Measurements from ENCODE around the gene HK1.
"Not testable (repeated sequence)": the region's sequence is repeated elsewhere in the genome, so short reads cannot be mapped to it uniquely, and the experiment has no call there.

HK1 gene

GRCh38 chr10:69325637-69326523, 47.6 kb downstream of the HK1 start:
- in situ Hi-C loops (cut with HindIII; ENCODE audit: low sequenced_read_pairs): not testable (repeated sequence)

GRCh38 chr10:69326692-69327091, 48.4 kb downstream of the HK1 start:
- in situ Hi-C loops (cut with HindIII; ENCODE audit: low sequenced_read_pairs): no loop called here

GRCh38 chr10:69327463-69328379, 49.4 kb downstream of the HK1 start:
- in situ Hi-C loops (cut with HindIII; ENCODE audit: low sequenced_read_pairs): no loop called here

- in situ Hi-C loops (cut with HindIII; ENCODE audit: low sequenced_read_pairs): no loop called here
Measured at GRCh38 chr10:69328380-69328735, 50.1 kb downstream of the HK1 start.

GRCh38 chr10:69328888-69329287, 50.6 kb downstream of the HK1 start:
- in situ Hi-C loops (cut with HindIII; ENCODE audit: low sequenced_read_pairs): not testable (repeated sequence)

GRCh38 chr10:69329721-69330178, 51.5 kb downstream of the HK1 start:
- in situ Hi-C loops (cut with HindIII; ENCODE audit: low sequenced_read_pairs): no loop called here

- in situ Hi-C loops (cut with HindIII; ENCODE audit: low sequenced_read_pairs): no loop called here
Measured at GRCh38 chr10:69331161-69331560, 52.9 kb downstream of the HK1 start.

GRCh38 chr10:69332278-69333010, 54.1 kb downstream of the HK1 start:
- in situ Hi-C loops (cut with HindIII; ENCODE audit: low sequenced_read_pairs): no loop called here

- in situ Hi-C loops (cut with HindIII; ENCODE audit: low sequenced_read_pairs): no loop called here
Measured at GRCh38 chr10:69333205-69333604, 54.9 kb downstream of the HK1 start.

GRCh38 chr10:69333865-69334301, 55.6 kb downstream of the HK1 start:
- in situ Hi-C loops (cut with HindIII; ENCODE audit: low sequenced_read_pairs): not testable (repeated sequence)

GRCh38 chr10:69334302-69335062, 56.2 kb downstream of the HK1 start:
- in situ Hi-C loops (cut with HindIII; ENCODE audit: low sequenced_read_pairs): loop anchor here (5.0 kb wide), 1 partner anchor 87 kb away; no protein-coding TSS in a partner anchor

- in situ Hi-C loops (cut with HindIII; ENCODE audit: low sequenced_read_pairs): loop anchor here (5.0 kb wide), 1 partner anchor 88 kb away; no protein-coding TSS in a partner anchor
Measured at GRCh38 chr10:69335063-69335587, 56.8 kb downstream of the HK1 start.

GRCh38 chr10:69335613-69336012, 57.3 kb downstream of the HK1 start:
- in situ Hi-C loops (cut with HindIII; ENCODE audit: low sequenced_read_pairs): loop anchor here (5.0 kb wide), 1 partner anchor 88 kb away; no protein-coding TSS in a partner anchor

- in situ Hi-C loops (cut with HindIII; ENCODE audit: low sequenced_read_pairs): loop anchor here (5.0 kb wide), 1 partner anchor 90 kb away; no protein-coding TSS in a partner anchor
Measured at GRCh38 chr10:69336952-69337295, 58.6 kb downstream of the HK1 start.

GRCh38 chr10:69337296-69338132, 59.2 kb downstream of the HK1 start:
- in situ Hi-C loops (cut with HindIII; ENCODE audit: low sequenced_read_pairs): loop anchor here (5.0 kb wide), 1 partner anchor 90 kb away; no protein-coding TSS in a partner anchor

- in situ Hi-C loops (cut with HindIII; ENCODE audit: low sequenced_read_pairs): loop anchor here (5.0 kb wide), 1 partner anchor 91 kb away; no protein-coding TSS in a partner anchor
Measured at GRCh38 chr10:69338133-69338456, 59.8 kb downstream of the HK1 start.

GRCh38 chr10:69338547-69339450, 60.5 kb downstream of the HK1 start:
- in situ Hi-C loops (cut with HindIII; ENCODE audit: low sequenced_read_pairs): loop anchor here (5.0 kb wide), 1 partner anchor 91 kb away; no protein-coding TSS in a partner anchor

GRCh38 chr10:69340695-69341094, 62.4 kb downstream of the HK1 start:
- in situ Hi-C loops (cut with HindIII; ENCODE audit: low sequenced_read_pairs): no loop called here

All from endothelial cell of hepatic sinusoid (primary cell).